HG03196 (cell line): ENCODE data around the gene DEPDC4.

Source experiments
- ATAC-seq: cut with Tn5 transposase; IDR thresholded peaks from one replicate; pipeline ENCODE4 v1.9.1; 2021; ENCODE audit not compliant: unreplicated experiment

Gene DEPDC4

GRCh38 chr12:100215209-100215608 lies 51.7 kb downstream of the DEPDC4 start:
- ATAC-seq, result no peak

DNA sequence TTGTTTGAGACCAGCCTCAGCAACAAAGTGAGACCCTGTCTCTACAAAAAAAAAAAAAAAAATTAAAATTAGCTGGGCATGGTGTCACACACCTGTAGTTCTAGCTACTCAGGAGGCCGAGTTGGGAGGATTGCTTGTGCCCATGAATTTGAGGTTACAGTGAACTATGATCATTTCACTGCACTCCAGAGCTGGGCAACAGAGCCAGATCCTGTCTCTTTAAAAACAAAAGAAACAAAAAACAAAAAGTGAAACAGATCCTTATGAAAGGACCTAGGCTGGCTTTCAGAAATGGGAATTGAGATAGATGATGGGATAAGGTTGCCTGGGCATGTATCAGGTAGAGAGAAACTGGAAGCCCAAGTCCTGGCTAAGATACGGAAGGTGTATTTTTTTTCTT lies 52.4 kb downstream of the DEPDC4 start:
- ATAC-seq, result no peak

GRCh38 chr12:100213016-100213891 lies 53.6 kb downstream of the DEPDC4 start:
- no peak for ATAC-seq

DNA sequence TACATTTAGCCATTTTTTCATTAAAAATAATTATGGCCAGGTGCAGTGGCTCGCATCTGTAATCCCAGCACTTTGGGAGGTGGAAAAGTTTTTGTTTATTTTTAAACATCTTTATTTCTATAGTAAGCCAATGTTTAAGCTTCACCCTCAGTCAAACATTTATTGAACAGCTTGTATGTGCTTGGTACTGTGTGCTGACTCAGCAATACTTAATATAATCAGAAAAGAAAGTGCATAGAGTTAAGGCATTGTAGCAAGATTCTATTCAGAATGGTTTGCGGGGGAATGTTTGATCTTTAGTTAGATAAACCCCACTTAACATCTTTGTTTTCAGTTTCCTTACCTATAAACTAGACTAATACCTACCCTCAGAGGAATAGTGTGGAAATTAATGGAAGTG lies 55.2 kb downstream of the DEPDC4 start:
- ATAC-seq, result no peak

- ATAC-seq, result no peak
Observed at GRCh38 chr12:100208834-100209233, 58.0 kb downstream of the DEPDC4 start.

DNA sequence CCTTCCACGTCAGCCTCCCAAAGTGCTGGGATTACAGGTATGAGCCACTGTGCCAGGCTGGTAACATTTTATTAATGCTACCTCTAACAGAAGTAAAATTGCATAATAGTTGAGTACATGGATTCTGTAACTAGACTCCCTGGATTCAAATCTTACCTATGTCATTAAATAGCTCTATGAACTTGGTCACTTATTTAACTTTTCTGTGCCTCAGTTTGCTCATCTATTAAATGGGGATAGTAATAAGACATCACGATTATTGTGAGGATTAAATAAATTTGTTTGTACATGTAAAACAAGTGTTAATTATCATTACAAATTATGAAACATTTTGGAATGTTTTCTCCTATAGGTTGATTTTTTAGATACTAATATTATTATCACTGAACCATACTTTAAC lies 59.6 kb downstream of the DEPDC4 start:
- no peak for ATAC-seq

DNA sequence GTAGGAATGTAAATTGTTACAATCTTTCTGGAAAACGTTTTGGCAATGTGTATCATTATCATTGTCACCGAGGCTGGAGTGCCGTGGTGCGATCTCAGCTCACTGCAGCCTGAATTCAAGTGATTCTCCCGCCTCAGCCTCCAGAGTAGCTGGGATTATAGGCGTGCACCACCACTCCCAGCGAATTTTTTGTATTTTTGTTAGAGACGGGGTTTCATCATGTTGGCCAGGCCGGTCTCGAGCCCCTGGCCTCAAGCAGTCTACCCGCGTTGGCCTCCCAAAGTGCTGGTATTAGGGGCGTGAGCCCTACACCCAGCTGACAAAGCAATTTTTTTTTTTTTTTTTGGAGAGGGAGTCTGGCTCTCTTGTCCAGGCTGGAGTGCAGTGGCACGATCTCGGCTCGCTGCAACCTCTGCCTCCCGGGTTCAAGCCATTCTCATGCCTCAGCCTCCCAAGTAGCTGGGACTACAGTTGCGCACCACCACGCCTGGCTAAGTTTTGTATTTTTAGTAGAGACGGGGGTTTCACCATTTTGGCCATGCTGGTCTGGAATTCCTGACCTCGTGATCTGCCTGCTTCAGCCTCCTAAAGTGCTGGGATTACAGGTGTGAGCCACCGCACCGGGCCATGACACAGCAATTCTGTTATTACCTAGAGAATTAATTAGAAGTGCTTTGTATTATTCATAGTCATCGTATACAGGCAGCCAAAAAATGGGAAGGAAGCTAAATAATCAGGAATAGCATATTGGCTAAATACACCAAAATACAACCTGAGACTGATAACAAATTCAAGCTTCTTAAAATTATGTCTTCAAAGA lies 65.1 kb downstream of the DEPDC4 start:
- ATAC-seq, result no peak

GRCh38 chr12:100200463-100201181 lies 66.3 kb downstream of the DEPDC4 start, which contains the start of gene ACTR6:
ACTR6 (plus strand) TSS chr12:100200815; CDS start chr12:100200852, 37 bp downstream.
- peak; percentile 94 for ATAC-seq

- ATAC-seq, result peak; percentile 74
Observed at GRCh38 chr12:100199347-100200149, 67.3 kb downstream of the DEPDC4 start.

DNA sequence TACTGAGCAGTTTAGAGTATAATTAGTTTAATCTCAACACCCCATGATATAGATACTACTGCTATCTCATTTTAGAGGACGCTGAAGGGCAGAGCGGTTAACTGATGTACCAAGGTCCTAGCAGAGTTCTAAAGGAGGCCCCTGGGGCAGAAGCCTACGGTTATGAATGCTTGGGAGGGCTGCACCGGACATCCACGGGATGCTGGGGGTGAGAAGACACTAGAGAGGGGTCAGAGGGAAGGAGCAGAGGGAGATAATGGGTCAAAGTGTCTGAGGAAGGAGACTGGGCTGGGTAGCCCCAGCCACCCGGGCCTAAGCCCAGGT lies 67.9 kb downstream of the DEPDC4 start:
- peak; percentile 1 for ATAC-seq

- ATAC-seq, result no peak
Observed at GRCh38 chr12:100197486-100197885, 69.4 kb downstream of the DEPDC4 start.

GRCh38 chr12:100193085-100193484 lies 73.8 kb downstream of the DEPDC4 start:
- ATAC-seq, result no peak
